KMS-11 (cell line): Measurements from ENCODE around the gene TRDN.

Source experiments
- H2AFZ ChIP-seq: fragments of 200-600 bp; sonication (generic); 2 replicates; pipeline ENCODE4 v1.6.1; 2016; ENCODE audit warnings: antibody characterized with exemption, mixed run types, low read depth
- H3K27ac ChIP-seq: fragments of 200-600 bp; sonication (generic); 2 replicates; pipeline ENCODE4 v1.6.1; 2016; ENCODE audit warnings: mild to moderate bottlenecking, mixed run types
- H3K27me3 ChIP-seq: fragments of 200-600 bp; sonication (generic); 2 replicates; pipeline ENCODE4 v1.6.1; 2017; ENCODE audit warnings: mild to moderate bottlenecking, low read depth, mixed run types, moderate library complexity; ENCODE audit not compliant: insufficient read depth
- H3K36me3 ChIP-seq: fragments of 200-600 bp; sonication (generic); 2 replicates; pipeline ENCODE4 v1.6.1; 2017; ENCODE audit warnings: mild to moderate bottlenecking, mixed run types; ENCODE audit not compliant: insufficient read depth
- H3K4me1 ChIP-seq: fragments of 200-600 bp; sonication (generic); 2 replicates; pipeline ENCODE4 v1.6.1; 2016; ENCODE audit warnings: mild to moderate bottlenecking, low read depth, mixed run types; ENCODE audit not compliant: poor library complexity, severe bottlenecking
- H3K4me2 ChIP-seq: fragments of 200-600 bp; sonication (generic); 2 replicates; pipeline ENCODE4 v1.7.0; 2016; ENCODE audit warnings: mild to moderate bottlenecking, mixed run types
- H3K4me3 ChIP-seq: fragments of 200-600 bp; sonication (generic); IDR thresholded peaks from 2 replicates; pipeline ENCODE4 v1.6.1; 2017; ENCODE audit warnings: low read depth, low read length, mixed read lengths; ENCODE audit not compliant: insufficient read depth
- H3K79me2 ChIP-seq: fragments of 200-600 bp; sonication (generic); 2 replicates; pipeline ENCODE4 v1.6.1; 2016; ENCODE audit warnings: low read depth, mixed run types; ENCODE audit not compliant: insufficient read depth
- H3K9ac ChIP-seq: fragments of 200-600 bp; sonication (generic); 2 replicates; pipeline ENCODE4 v1.6.1; 2016; ENCODE audit warnings: mild to moderate bottlenecking, mixed run types
- H4K20me1 ChIP-seq: fragments of 200-600 bp; sonication (generic); 2 replicates; pipeline ENCODE4 v1.6.1; 2016; ENCODE audit warnings: mild to moderate bottlenecking, mixed run types; ENCODE audit not compliant: insufficient read depth
- TF ChIP-seq, protein P1 (sequence below): fragments of 200-600 bp; sonication (generic); conservative IDR thresholded peaks from 2 replicates; pipeline ENCODE4 v1.6.1; 2017; ENCODE audit warnings: low read depth, mild to moderate bottlenecking, antibody characterized with exemption, low read length, moderate library complexity, mixed read lengths

TRDN gene

DNA sequence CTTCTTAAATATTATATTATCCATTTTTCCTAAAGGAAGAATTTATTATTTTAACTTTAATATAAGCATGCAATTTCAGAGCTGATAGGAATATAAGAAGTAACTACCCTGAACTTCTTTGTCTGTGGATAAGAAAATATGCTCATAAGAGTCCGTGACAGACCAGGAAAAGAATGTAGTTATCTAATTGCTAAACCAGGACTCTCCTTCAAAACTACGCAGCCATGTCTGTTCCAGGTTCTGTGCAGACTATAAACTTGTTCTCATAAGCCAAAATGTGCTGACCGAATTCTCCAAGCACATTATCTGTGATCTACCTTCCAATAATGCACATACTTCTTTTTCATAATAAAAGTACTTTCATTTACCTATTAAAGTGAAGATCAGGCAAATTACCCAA is 116.5 kb downstream of the TRDN start:
- no peak overlapping the region for H2AFZ ChIP-seq
- no peak overlapping the region for H3K4me2 ChIP-seq
- peaks cover 14% of the 10 kb centered on the region for H3K4me1 ChIP-seq
- no peaks in the 10 kb centered on the region for H3K36me3 ChIP-seq
- H3K79me2 ChIP-seq: no peaks in the 10 kb centered on the region
- no peaks in the 10 kb centered on the region for H3K27me3 ChIP-seq
- TF ChIP-seq, protein P1, sequence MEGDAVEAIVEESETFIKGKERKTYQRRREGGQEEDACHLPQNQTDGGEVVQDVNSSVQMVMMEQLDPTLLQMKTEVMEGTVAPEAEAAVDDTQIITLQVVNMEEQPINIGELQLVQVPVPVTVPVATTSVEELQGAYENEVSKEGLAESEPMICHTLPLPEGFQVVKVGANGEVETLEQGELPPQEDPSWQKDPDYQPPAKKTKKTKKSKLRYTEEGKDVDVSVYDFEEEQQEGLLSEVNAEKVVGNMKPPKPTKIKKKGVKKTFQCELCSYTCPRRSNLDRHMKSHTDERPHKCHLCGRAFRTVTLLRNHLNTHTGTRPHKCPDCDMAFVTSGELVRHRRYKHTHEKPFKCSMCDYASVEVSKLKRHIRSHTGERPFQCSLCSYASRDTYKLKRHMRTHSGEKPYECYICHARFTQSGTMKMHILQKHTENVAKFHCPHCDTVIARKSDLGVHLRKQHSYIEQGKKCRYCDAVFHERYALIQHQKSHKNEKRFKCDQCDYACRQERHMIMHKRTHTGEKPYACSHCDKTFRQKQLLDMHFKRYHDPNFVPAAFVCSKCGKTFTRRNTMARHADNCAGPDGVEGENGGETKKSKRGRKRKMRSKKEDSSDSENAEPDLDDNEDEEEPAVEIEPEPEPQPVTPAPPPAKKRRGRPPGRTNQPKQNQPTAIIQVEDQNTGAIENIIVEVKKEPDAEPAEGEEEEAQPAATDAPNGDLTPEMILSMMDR: no peak
- no peak overlapping the region for H3K9ac ChIP-seq
- H3K4me3 ChIP-seq: no peak overlapping the region
- no peaks in the 10 kb centered on the region for H4K20me1 ChIP-seq
- no peak overlapping the region for H3K27ac ChIP-seq

DNA sequence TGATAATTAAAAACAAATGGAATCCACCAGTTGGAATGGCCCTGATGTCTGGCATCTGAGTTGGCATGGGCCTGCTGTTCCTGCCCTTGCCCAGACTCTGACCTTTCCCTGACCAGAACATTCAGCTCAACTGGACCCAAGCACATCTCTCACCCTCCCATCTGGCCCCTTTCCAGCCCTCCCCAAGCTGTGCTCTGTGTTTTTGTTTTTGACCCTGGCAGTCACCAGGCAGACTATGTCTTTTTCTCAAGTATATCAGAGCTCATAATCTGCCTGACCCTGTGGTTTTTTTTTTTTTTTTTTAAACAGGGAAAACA is 117.6 kb downstream of the TRDN start:
- TF ChIP-seq, protein P1: no peak
- Histone ChIP-seq H3K4me2 (no peak overlapping the region), H3K4me1 (peaks cover 4% of the 10 kb centered on the region), H2AFZ (no peak overlapping the region), H3K79me2 (no peaks in the 10 kb centered on the region), H3K4me3 (no peak overlapping the region), H4K20me1 (no peaks in the 10 kb centered on the region), H3K27me3 (no peaks in the 10 kb centered on the region), H3K27ac (no peak overlapping the region), H3K9ac (no peak overlapping the region), H3K36me3 (no peaks in the 10 kb centered on the region)

GRCh38 chr6:123518441-123519188 is 118.1 kb downstream of the TRDN start:
- H3K27ac ChIP-seq: no peak overlapping the region

GRCh38 chr6:123515715-123516114 is 121.0 kb downstream of the TRDN start:
- Histone ChIP-seq H3K36me3 (no peaks in the 10 kb centered on the region), H3K4me1 (no peaks in the 10 kb centered on the region), H3K4me3 (no peak overlapping the region), H3K27ac (no peak overlapping the region), H3K4me2 (no peak overlapping the region), H2AFZ (no peak overlapping the region), H3K9ac (no peak overlapping the region), H3K79me2 (no peaks in the 10 kb centered on the region), H3K27me3 (no peaks in the 10 kb centered on the region), H4K20me1 (no peaks in the 10 kb centered on the region)
- TF ChIP-seq, protein P1: no peak

More at GRCh38 chr6:123518441-123519188, 118.1 kb downstream of the TRDN start:
- Histone ChIP-seq H4K20me1 (no peaks in the 10 kb centered on the region), H3K27me3 (no peaks in the 10 kb centered on the region), H3K36me3 (no peaks in the 10 kb centered on the region), H3K4me2 (no peak overlapping the region), H3K9ac (no peak overlapping the region), H2AFZ (no peak overlapping the region), H3K4me1 (no peaks in the 10 kb centered on the region), H3K79me2 (no peaks in the 10 kb centered on the region), H3K4me3 (no peak overlapping the region)
- TF ChIP-seq, protein P1: no peak
